Calu3 (cell line): ENCODE measurements around the gene METTL21C. TPM values are rescaled to one million over a fixed set of nuclear protein-coding genes. Genes with fewer than 3 reads are reported as not detected.

Experiments
- BruUV-seq: library from RNA; stranded (reverse); fragments of 400-500 nt; replicated peaks from 2 replicates; lab custom pipeline; 2021; lab: Mats Ljungman, UMichigan
- CTCF ChIA-PET: fragments of 300-600 bp; sonication (Branson Sonifier 250); formaldehyde crosslinking; loops from one replicate; lab custom pipeline; 2022; ENCODE audit warnings: antibody characterized with exemption; lab: Charles Lee
- DNase-seq: peaks from one replicate; pipeline ENCODE4 v3.0.0; 2022
- H3K27ac Mint-ChIP-seq: one replicate; pipeline ENCODE4 v1.8.0; 2022; ENCODE audit warnings: mixed read lengths; ENCODE audit not compliant: unreplicated experiment
- H3K27me3 Mint-ChIP-seq: one replicate; pipeline ENCODE4 v1.8.0; 2022; ENCODE audit warnings: mixed read lengths; ENCODE audit not compliant: unreplicated experiment
- H3K36me3 Mint-ChIP-seq: one replicate; pipeline ENCODE4 v1.8.0; 2022; ENCODE audit warnings: mild to moderate bottlenecking, moderate library complexity, mixed read lengths; ENCODE audit not compliant: insufficient read depth, unreplicated experiment
- H3K4me1 Mint-ChIP-seq: one replicate; pipeline ENCODE4 v1.8.0; 2022; ENCODE audit warnings: mild to moderate bottlenecking, low read depth, mixed read lengths; ENCODE audit not compliant: unreplicated experiment
- H3K4me3 Mint-ChIP-seq: one replicate; pipeline ENCODE4 v1.8.0; 2022; ENCODE audit warnings: mild to moderate bottlenecking, low read depth, moderate library complexity, mixed read lengths; ENCODE audit not compliant: unreplicated experiment
- H3K9me3 Mint-ChIP-seq: one replicate; pipeline ENCODE4 v1.8.0; 2022; ENCODE audit warnings: low read depth, mixed read lengths; ENCODE audit not compliant: unreplicated experiment
- intact Hi-C: fragments of 100-400 bp; cut with micrococcal nuclease; formaldehyde crosslinking; loops from one replicate; pipeline ENCODE4 v1.10.0; 2022; ENCODE audit not compliant: unreplicated experiment
- total RNA-seq: library from RNA; stranded (reverse); gene quantifications from 2 replicates; pipeline ENCODE4 v1.2.3, GENCODE V29; 2022
- TF ChIP-seq, protein P1 (sequence below): fragments of 200-600 bp; IDR thresholded peaks from one replicate; pipeline ENCODE4 v1.8.0; 2022; ENCODE audit warnings: antibody characterized with exemption; ENCODE audit not compliant: unreplicated experiment

METTL21C gene
- total RNA-seq, 1 experiment from 2014 or later, result not detected

DNA sequence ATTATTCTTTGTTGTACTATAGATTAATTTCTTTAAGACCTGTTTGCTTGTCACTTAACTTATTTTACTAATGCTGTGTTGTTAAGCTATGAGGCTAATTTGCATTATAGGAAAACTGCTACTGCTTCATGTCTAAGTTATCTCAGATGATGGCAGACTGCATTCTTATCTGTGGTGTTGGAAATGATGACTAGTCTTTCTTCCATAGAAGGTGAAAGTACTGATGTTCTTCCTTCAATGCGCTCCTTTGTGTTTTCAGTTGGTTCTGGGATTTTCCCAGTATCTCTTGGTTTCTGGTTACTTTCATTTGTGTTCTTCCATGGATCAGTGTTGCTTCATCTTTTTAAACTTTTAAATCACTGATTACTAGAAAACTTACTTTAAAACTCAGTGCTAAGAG, 51.2 kb downstream of the METTL21C start:
- no peaks in the 10 kb centered on the region for H3K36me3 Mint-ChIP-seq
- DNase-seq, result no peak
- no peak overlapping the region for H3K4me3 Mint-ChIP-seq
- no peak overlapping the region for H3K27ac Mint-ChIP-seq
- no peaks in the 10 kb centered on the region for H3K9me3 Mint-ChIP-seq
- intact Hi-C loops, result no loop called here
- no peaks in the 10 kb centered on the region for H3K4me1 Mint-ChIP-seq
- no TSS peak for BruUV-seq
- TF ChIP-seq, protein P1, sequence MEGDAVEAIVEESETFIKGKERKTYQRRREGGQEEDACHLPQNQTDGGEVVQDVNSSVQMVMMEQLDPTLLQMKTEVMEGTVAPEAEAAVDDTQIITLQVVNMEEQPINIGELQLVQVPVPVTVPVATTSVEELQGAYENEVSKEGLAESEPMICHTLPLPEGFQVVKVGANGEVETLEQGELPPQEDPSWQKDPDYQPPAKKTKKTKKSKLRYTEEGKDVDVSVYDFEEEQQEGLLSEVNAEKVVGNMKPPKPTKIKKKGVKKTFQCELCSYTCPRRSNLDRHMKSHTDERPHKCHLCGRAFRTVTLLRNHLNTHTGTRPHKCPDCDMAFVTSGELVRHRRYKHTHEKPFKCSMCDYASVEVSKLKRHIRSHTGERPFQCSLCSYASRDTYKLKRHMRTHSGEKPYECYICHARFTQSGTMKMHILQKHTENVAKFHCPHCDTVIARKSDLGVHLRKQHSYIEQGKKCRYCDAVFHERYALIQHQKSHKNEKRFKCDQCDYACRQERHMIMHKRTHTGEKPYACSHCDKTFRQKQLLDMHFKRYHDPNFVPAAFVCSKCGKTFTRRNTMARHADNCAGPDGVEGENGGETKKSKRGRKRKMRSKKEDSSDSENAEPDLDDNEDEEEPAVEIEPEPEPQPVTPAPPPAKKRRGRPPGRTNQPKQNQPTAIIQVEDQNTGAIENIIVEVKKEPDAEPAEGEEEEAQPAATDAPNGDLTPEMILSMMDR, result no peak
- CTCF ChIA-PET, result interaction anchor here (1.6 kb wide), 1 partner anchor 11 kb away, joined by 3 read pairs; no protein-coding TSS in a partner anchor
- H3K27me3 Mint-ChIP-seq, result no peaks in the 10 kb centered on the region

DNA sequence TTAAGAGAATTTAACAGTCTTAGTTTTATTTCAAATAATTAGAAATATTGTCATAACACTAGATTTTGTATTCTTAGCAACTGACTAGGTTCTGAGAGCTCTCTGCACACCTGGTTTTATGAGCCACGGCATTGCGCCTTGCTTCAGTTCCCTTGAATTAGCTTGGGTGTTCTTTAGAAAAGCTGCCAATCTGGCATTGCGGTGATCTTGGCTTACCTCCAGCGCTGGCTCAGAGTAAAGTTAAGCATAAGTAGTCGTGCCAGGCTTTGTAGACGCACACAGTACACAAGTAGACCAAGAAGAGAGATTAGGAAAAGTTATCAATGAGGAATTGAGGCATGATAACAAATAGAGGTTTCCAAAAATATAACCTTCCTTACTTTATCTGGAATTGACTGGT, 52.4 kb downstream of the METTL21C start:
- TF ChIP-seq, protein P1, result no peak
- H3K9me3 Mint-ChIP-seq, result no peaks in the 10 kb centered on the region
- no peak for DNase-seq
- no peaks in the 10 kb centered on the region for H3K36me3 Mint-ChIP-seq
- CTCF ChIA-PET, result interaction anchor here (1.6 kb wide), 1 partner anchor 13 kb away, joined by 3 read pairs; no protein-coding TSS in a partner anchor
- intact Hi-C loops, result no loop called here
- H3K27ac Mint-ChIP-seq, result no peak overlapping the region
- H3K4me1 Mint-ChIP-seq, result no peaks in the 10 kb centered on the region
- no peaks in the 10 kb centered on the region for H3K27me3 Mint-ChIP-seq
- no TSS peak for BruUV-seq
- H3K4me3 Mint-ChIP-seq, result no peak overlapping the region

- H3K9me3 Mint-ChIP-seq, result no peaks in the 10 kb centered on the region
- no TSS peak for BruUV-seq
- DNase-seq, result no peak
- no peak overlapping the region for H3K4me3 Mint-ChIP-seq
- H3K4me1 Mint-ChIP-seq, result no peaks in the 10 kb centered on the region
- CTCF ChIA-PET, result interaction anchor here (1.6 kb wide), 1 partner anchor 13 kb away, joined by 3 read pairs; no protein-coding TSS in a partner anchor
- no peak overlapping the region for H3K27ac Mint-ChIP-seq
- intact Hi-C loops, result no loop called here
- no peaks in the 10 kb centered on the region for H3K27me3 Mint-ChIP-seq
- H3K36me3 Mint-ChIP-seq, result no peaks in the 10 kb centered on the region
- TF ChIP-seq, protein P1, result no peak
Measured at GRCh38 chr13:102642029-102642428, 52.8 kb downstream of the METTL21C start.

DNA sequence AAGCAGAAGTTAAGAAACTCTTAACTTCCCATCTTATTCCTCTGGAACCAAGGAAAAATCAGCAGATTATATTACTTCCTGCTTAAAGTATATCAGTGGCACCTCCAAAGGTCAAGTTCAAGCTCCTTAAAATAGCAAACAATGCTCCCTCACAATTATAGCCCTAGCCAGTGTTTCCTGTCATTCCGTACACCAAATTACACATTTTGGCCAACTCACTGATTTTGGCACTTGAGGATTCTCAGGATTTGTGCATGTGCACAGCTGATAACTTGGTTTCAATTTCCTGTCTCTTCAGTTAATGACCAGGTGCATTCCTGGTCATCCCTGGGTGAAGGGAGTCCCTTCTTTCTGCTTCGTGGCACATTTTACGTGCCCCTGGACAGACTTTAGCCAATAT, 56.1 kb downstream of the METTL21C start:
- no peak for DNase-seq
- intact Hi-C loops, result no loop called here
- peaks cover 6% of the 10 kb centered on the region for H3K36me3 Mint-ChIP-seq
- TF ChIP-seq, protein P1, result no peak
- no peak overlapping the region for H3K4me3 Mint-ChIP-seq
- CTCF ChIA-PET, result no interaction called here
- BruUV-seq, result no TSS peak
- H3K27me3 Mint-ChIP-seq, result no peaks in the 10 kb centered on the region
- H3K27ac Mint-ChIP-seq, result no peak overlapping the region
- no peaks in the 10 kb centered on the region for H3K4me1 Mint-ChIP-seq
- H3K9me3 Mint-ChIP-seq, result no peaks in the 10 kb centered on the region

Other genes with a start within 250 kb of the METTL21C start
- gene TPP2, start 98.1 kb downstream of the METTL21C start, total RNA-seq, result 17.3 and 19.1 TPM in 2 replicates
- gene TEX30, start 78.7 kb upstream of the METTL21C start, total RNA-seq, result 7.4 and 7.9 TPM in 2 replicates
- gene POGLUT2, start 103.9 kb upstream of the METTL21C start, total RNA-seq, result 1.9 and 2.3 TPM in 2 replicates
- 11.0 and 12.6 TPM in 2 replicates for gene BIVM, start 104.1 kb upstream of the METTL21C start, total RNA-seq
- gene ERCC5, start 151.0 kb upstream of the METTL21C start, total RNA-seq, result 14.7 and 15.6 TPM in 2 replicates